HEK293 (cell line): ENCODE measurements around the gene TMEM121.

Experiments used
- CTCF ChIA-PET: fragments of 350-600 bp; formaldehyde crosslinking; extraction: SDS; loops from one replicate; lab custom pipeline; 2021; ENCODE audit warnings: antibody characterized with exemption; lab: Yijun Ruan, JAX
- POLR2A ChIA-PET: fragments of 300-600 bp; formaldehyde crosslinking; extraction: SDS; loops from one replicate; lab custom pipeline; 2020; ENCODE audit warnings: antibody characterized with exemption, inconsistent platforms; lab: Yijun Ruan, JAX
- H3K27ac ChIP-seq: fragments of 200-500 bp; sonication (Bioruptor generic); 2 replicates; pipeline ENCODE4 v1.5.1; 2014; ENCODE audit warnings: low read depth, low read length, control low read depth, inconsistent platforms; ENCODE audit errors: extremely low read depth
- H3K36me3 ChIP-seq, 2 experiments: fragments of 200-500 bp in 1 of 2; sonication (Bioruptor generic) in 1 of 2; 1 replicate in 1 of 2; 2 replicates in 1 of 2; pipeline ENCODE4 v1.5.1; 2014 to 2017; ENCODE audit warnings: inconsistent platforms in 2 of 2, low read length in 2 of 2; ENCODE audit not compliant: control insufficient read depth in 2 of 2, insufficient read depth in 1 of 2
- H3K4me1 ChIP-seq: fragments of 200-500 bp; sonication (Bioruptor generic); 2 replicates; pipeline ENCODE4 v1.5.1; 2014; ENCODE audit warnings: mild to moderate bottlenecking, low read length, inconsistent platforms; ENCODE audit not compliant: control insufficient read depth, insufficient read depth
- H3K4me3 ChIP-seq: 2 replicates; pipeline ENCODE4 v1.5.1; 2011; ENCODE audit warnings: low read depth, mild to moderate bottlenecking, control low read depth, low read length, moderate library complexity
- H3K9me3 ChIP-seq: fragments of 200-500 bp; sonication (Bioruptor generic); 2 replicates; pipeline ENCODE4 v1.5.1; 2014; ENCODE audit warnings: low read depth, low read length, inconsistent platforms; ENCODE audit not compliant: control insufficient read depth, insufficient read depth
- EGR2 ChIP-seq: fragments of 450-650 bp; formaldehyde crosslinking; IDR thresholded peaks from 2 replicates; pipeline ENCODE4 v1.5.1; 2016; ENCODE audit warnings: low read depth, missing biosample characterization, missing genetic modification characterization
- HOXA7 ChIP-seq: sonication (generic); formaldehyde crosslinking; IDR thresholded peaks from 2 replicates; pipeline ENCODE4 v1.8.1; 2022; ENCODE audit warnings: missing genetic modification reagents, borderline replicate concordance
- HOXD13 ChIP-seq: sonication (generic); formaldehyde crosslinking; IDR thresholded peaks from 2 replicates; pipeline ENCODE4 v1.8.0; 2022; ENCODE audit warnings: missing genetic modification reagents, borderline replicate concordance
- KLF16 ChIP-seq: fragments of 450-650 bp; formaldehyde crosslinking; IDR thresholded peaks from 2 replicates; pipeline ENCODE4 v1.5.1; 2017; ENCODE audit warnings: missing biosample characterization, missing genetic modification characterization
- KLF8 ChIP-seq: fragments of 450-650 bp; formaldehyde crosslinking; IDR thresholded peaks from 2 replicates; pipeline ENCODE4 v1.5.1; 2016; ENCODE audit warnings: missing biosample characterization, missing genetic modification characterization
- SETDB1 ChIP-seq: IDR thresholded peaks from one replicate; pipeline ENCODE4 v1.6.1; 2017; ENCODE audit warnings: mild to moderate bottlenecking, low read length, moderate library complexity, mixed read lengths; ENCODE audit not compliant: insufficient read length
- TCF7L2 ChIP-seq: IDR thresholded peaks from 2 replicates; pipeline ENCODE4 v1.6.1; 2011; ENCODE audit warnings: low read depth, mild to moderate bottlenecking, inconsistent platforms, low read length, moderate library complexity, borderline replicate concordance
- YY2 ChIP-seq: fragments of 450-650 bp; formaldehyde crosslinking; IDR thresholded peaks from 2 replicates; pipeline ENCODE4 v1.5.1; 2016; ENCODE audit warnings: missing biosample characterization, missing genetic modification characterization
- ZBTB8A ChIP-seq: fragments of 450-650 bp; formaldehyde crosslinking; IDR thresholded peaks from 2 replicates; pipeline ENCODE4 v1.5.1; 2016; ENCODE audit warnings: missing biosample characterization, missing genetic modification characterization
- ZFHX2 ChIP-seq: fragments of 450-650 bp; formaldehyde crosslinking; conservative IDR thresholded peaks from 2 replicates; pipeline ENCODE4 v1.5.1; 2016; ENCODE audit warnings: missing biosample characterization, missing genetic modification characterization
- ZNF121 ChIP-seq: fragments of 450-650 bp; formaldehyde crosslinking; IDR thresholded peaks from 2 replicates; pipeline ENCODE4 v1.5.1; 2016; ENCODE audit warnings: missing biosample characterization, missing genetic modification characterization
- ZNF184 ChIP-seq: fragments of 450-650 bp; IDR thresholded peaks from 2 replicates; pipeline ENCODE4 v1.5.1; 2018; ENCODE audit warnings: missing biosample characterization, mild to moderate bottlenecking, missing genetic modification characterization
- ZNF266 ChIP-seq: fragments of 450-650 bp; formaldehyde crosslinking; IDR thresholded peaks from 2 replicates; pipeline ENCODE4 v1.5.1; 2016; ENCODE audit warnings: missing biosample characterization, missing genetic modification characterization, low read depth
- ZNF341 ChIP-seq: fragments of 450-650 bp; formaldehyde crosslinking; IDR thresholded peaks from 2 replicates; pipeline ENCODE4; 2016; ENCODE audit warnings: low read depth, missing biosample characterization, missing genetic modification characterization
- ZNF544 ChIP-seq: fragments of 450-650 bp; formaldehyde crosslinking; IDR thresholded peaks from 2 replicates; pipeline ENCODE4 v1.5.0; 2017; ENCODE audit warnings: missing biosample characterization, missing genetic modification characterization
- ZNF549 ChIP-seq: fragments of 450-650 bp; IDR thresholded peaks from 2 replicates; pipeline ENCODE4 v1.5.1; 2018; ENCODE audit warnings: missing biosample characterization, missing genetic modification characterization, mild to moderate bottlenecking, inconsistent platforms, moderate library complexity
- ZNF664 ChIP-seq: fragments of 450-650 bp; formaldehyde crosslinking; IDR thresholded peaks from 2 replicates; pipeline ENCODE4 v1.5.1; 2016; ENCODE audit warnings: missing biosample characterization, missing genetic modification characterization
- TF ChIP-seq, protein P1 (sequence below): fragments of 450-650 bp; formaldehyde crosslinking; IDR thresholded peaks from 2 replicates; pipeline ENCODE4 v1.5.1; 2016; ENCODE audit warnings: missing biosample characterization, missing genetic modification characterization
- TF ChIP-seq, protein P2 (sequence below): fragments of 450-650 bp; formaldehyde crosslinking; IDR thresholded peaks from 2 replicates; pipeline ENCODE4 v1.5.1; 2016; ENCODE audit warnings: missing biosample characterization, missing genetic modification characterization

Gene TMEM121

DNA sequence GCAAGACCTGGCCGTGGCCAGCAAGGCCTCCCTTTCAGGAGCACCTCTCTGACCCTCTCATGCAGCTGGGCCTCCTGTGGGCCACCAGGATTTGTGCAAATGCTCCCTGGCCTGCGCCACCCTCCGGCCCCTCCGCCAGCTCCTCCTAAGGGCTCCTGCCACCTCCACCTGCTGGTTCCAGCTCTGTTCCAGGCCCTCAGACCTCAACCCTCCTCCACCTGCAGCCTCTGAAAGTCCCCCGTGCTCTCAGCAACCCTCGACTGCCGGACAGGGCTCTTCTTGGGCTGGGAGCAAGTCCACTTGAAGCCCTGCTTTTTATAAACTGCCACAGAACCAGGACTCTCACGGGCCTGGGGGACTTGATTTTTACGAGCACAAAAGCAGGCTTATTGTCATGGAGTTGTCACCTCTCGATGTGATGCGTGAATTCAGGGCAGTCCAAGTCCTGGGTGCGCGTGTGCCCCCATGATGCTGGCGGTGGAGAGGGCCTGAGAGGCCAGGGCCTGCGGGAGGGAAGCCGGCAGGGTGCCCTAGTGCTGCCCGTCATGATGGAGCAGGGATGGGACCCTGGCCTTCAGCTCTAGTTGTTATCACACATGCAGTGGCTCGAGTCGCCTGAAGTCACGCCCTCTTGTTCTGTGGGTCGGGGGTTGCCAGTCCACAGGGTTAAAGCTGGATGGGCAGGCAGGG, 26.2 kb upstream of the TMEM121 start (continued):
- TF ChIP-seq ZNF664 (tag by site-specific recombination), result no peak
- TF ChIP-seq HOXD13 (CRISPR knock-in tag), result no peak

DNA sequence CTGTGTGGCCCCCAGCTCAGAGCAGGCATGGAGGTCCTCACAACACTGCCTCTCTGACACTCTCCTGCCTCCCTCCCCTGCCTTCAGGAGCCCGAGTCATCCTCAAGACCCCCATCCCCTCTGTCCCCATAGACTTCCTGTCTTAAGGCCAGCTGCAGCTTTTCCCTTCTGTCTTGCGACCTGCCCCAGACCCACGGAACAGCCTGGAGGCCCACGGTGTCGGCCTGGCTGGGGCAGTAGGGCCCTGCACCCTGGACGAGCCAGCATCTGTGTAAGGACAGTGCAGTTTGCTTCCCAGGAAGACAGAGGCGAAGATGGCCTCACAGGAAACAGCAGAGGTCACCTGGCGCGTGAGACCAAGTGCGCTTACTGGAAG, 25.7 kb upstream of the TMEM121 start:
- Histone ChIP-seq H3K4me1 (no peaks in the 10 kb centered on the region), H3K9me3 (no peaks in the 10 kb centered on the region), H3K4me3 (no peak overlapping the region), H3K27ac (no peak overlapping the region), H3K36me3 (peaks cover 0 to 6% of the 10 kb centered on the region in 2 experiments; a peak in 1 of 3 replicates)
- ChIA-PET CTCF (interaction anchor here (1.1 kb wide), 1 partner anchor 135 kb away, joined by 4 read pairs; no protein-coding TSS in a partner anchor), POLR2A (interaction anchor here (1.3 to 1.4 kb wide), 2 partner anchors 9 to 11 kb away, joined by 3 to 5 read pairs; no protein-coding TSS in a partner anchor)
- TF ChIP-seq ZNF266 (tag by site-specific recombination), result no peak
- TF ChIP-seq KLF16 (tag by site-specific recombination), result no peak
- no peak for TF ChIP-seq ZNF544 (tag by site-specific recombination)
- TF ChIP-seq YY2 (tag by site-specific recombination), result no peak
- no peak for TF ChIP-seq ZNF549

DNA sequence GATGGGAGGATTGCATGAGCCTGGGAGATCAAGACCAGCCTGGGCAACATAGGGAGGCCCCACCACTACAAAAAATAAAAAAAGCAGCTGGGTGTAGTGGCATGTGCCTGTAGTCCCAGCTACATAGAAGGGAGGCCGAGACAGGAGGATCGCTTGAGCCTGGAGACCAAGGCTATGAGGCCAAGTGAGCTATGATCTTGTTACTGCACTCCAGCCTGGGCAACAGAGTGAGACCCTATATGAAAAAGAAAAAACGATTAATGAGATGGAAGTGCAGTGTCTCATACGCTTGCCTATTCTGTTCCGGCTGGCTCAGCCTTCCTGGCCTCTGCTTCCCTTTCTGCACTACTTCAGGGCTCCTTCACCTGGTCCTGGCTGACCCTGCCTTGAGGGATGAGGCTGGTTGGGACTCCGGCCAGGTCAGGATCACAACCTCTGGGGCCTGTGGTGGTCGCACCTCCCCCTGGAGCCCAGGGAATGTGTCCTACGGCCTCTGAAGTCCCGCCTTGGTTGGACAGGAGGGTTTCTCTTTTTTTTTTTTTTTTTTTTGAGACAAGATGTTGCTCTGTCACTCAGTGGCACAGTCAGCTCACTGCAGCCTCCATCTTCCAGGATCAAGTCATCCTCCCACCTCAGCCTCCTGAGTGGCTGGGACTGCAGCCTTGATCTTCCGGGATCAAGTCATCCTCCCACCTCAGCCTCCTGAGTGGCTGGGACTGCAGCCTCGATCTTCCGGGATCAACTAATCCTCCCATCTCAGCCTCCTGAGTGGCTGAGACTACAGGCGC, 24.7 kb upstream of the TMEM121 start:
- peaks cover 0 to 6% of the 10 kb centered on the region in 2 experiments; a peak in 1 of 3 replicates for H3K36me3 ChIP-seq
- H3K9me3 ChIP-seq, result no peaks in the 10 kb centered on the region
- H3K4me1 ChIP-seq, result no peaks in the 10 kb centered on the region
- CTCF ChIA-PET, result interaction anchor here (0.7 to 1.3 kb wide), 3 partner anchors 21 to 136 kb away, joined by 4 read pairs; no protein-coding TSS in a partner anchor
- TF ChIP-seq ZNF121 (tag by site-specific recombination), result peak; percentile 94
- TF ChIP-seq, protein P1, sequence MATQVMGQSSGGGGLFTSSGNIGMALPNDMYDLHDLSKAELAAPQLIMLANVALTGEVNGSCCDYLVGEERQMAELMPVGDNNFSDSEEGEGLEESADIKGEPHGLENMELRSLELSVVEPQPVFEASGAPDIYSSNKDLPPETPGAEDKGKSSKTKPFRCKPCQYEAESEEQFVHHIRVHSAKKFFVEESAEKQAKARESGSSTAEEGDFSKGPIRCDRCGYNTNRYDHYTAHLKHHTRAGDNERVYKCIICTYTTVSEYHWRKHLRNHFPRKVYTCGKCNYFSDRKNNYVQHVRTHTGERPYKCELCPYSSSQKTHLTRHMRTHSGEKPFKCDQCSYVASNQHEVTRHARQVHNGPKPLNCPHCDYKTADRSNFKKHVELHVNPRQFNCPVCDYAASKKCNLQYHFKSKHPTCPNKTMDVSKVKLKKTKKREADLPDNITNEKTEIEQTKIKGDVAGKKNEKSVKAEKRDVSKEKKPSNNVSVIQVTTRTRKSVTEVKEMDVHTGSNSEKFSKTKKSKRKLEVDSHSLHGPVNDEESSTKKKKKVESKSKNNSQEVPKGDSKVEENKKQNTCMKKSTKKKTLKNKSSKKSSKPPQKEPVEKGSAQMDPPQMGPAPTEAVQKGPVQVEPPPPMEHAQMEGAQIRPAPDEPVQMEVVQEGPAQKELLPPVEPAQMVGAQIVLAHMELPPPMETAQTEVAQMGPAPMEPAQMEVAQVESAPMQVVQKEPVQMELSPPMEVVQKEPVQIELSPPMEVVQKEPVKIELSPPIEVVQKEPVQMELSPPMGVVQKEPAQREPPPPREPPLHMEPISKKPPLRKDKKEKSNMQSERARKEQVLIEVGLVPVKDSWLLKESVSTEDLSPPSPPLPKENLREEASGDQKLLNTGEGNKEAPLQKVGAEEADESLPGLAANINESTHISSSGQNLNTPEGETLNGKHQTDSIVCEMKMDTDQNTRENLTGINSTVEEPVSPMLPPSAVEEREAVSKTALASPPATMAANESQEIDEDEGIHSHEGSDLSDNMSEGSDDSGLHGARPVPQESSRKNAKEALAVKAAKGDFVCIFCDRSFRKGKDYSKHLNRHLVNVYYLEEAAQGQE (tag by site-specific recombination), result no peak
- TF ChIP-seq ZNF341 (tag by site-specific recombination), result peak; percentile 58
- peak; percentile 25; the same call in 1 of the 2 replicates for TF ChIP-seq ZNF664 (tag by site-specific recombination)
- H3K27ac ChIP-seq, result no peak overlapping the region
- POLR2A ChIA-PET, result interaction anchor here (1.3 to 1.4 kb wide), 2 partner anchors 10 kb away, joined by 5 to 6 read pairs; partner anchors contain the start of gene TEDC1
- no peak overlapping the region for H3K4me3 ChIP-seq

DNA sequence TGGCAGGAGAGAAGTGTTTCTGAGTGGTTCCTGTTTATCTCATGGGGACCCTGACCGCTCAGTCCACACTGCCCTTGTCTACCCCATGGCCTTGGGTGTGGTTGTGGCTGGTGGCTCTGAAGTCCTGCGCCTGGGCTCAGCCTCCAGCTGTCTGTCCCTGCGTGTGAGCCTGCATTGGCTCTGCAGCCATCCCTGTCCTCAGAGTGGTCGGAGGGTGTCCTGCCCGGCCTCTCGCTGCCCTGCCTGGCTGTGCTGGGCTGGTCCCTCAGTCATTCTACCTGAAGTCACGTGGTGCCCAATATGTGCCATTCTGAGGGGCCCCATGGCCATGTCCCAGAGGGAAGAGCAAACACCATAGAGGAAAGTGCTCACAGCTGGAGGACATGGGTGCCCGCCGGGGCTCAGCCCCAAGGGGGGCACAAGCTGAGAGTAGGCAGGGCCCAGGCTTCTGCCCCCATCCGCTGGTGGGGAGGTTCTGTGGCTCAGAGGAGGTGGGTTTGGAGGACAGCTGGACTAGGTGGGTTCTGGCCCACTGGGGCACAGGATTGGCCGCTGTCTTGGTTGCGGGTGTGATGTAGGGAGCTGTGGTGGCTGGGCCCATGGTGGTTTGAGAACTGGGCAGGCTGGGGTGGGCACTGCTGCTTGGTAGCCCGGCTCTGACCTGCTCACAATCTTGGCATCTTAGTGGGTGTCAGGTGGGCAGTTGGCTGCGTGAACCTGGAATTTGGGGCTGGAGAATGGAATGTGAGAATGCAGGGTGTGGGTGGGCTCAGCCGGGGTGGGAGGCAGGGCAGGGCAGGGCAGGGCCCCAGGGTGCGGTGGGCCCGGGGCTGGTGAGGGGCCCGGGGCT, 23.7 kb upstream of the TMEM121 start:
- Histone ChIP-seq H3K27ac (no peak overlapping the region), H3K4me3 (no peak overlapping the region), H3K36me3 (peaks cover 0 to 5% of the 10 kb centered on the region in 2 experiments; a peak in 1 of 3 replicates), H3K4me1 (no peaks in the 10 kb centered on the region), H3K9me3 (no peaks in the 10 kb centered on the region)
- POLR2A ChIA-PET, result no interaction called here
- CTCF ChIA-PET, result interaction anchor here (1.3 kb wide), 1 partner anchor 22 kb away, joined by 4 read pairs; no protein-coding TSS in a partner anchor
- TF ChIP-seq SETDB1 (no peak), ZFHX2 (tag by site-specific recombination) (peak; percentile 81), TCF7L2 (no peak), KLF8 (tag by site-specific recombination) (no peak), HOXA7 (CRISPR knock-in tag) (no peak), ZNF184 (no peak), EGR2 (peak; percentile 65), ZBTB8A (0 out of 2 replicates have a peak, but pooled peaks have one; percentile 11)
- TF ChIP-seq, protein P2, sequence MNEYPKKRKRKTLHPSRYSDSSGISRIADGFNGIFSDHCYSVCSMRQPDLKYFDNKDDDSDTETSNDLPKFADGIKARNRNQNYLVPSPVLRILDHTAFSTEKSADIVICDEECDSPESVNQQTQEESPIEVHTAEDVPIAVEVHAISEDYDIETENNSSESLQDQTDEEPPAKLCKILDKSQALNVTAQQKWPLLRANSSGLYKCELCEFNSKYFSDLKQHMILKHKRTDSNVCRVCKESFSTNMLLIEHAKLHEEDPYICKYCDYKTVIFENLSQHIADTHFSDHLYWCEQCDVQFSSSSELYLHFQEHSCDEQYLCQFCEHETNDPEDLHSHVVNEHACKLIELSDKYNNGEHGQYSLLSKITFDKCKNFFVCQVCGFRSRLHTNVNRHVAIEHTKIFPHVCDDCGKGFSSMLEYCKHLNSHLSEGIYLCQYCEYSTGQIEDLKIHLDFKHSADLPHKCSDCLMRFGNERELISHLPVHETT (tag by site-specific recombination), result no peak
